ENCODE data around the gene IL12RB2. TPM values are rescaled to one million over a fixed set of nuclear protein-coding genes. Genes with fewer than 3 reads are reported as not detected.

IL12RB2 gene
- total RNA-seq, 6 experiments from 2014 or later: not detected

- no peak overlapping the region for H3K27ac Mint-ChIP-seq
- H3K27me3 Mint-ChIP-seq (ENCODE audit: insufficient read depth): peaks cover 17% of the 10 kb centered on the region
- DNase-seq: no peak
- TF ChIP-seq CTCF (IDR thresholded peaks at IDR 0.05): no peak
- no peaks in the 10 kb centered on the region; the same call in 1 of the 2 replicates for H3K9me3 Mint-ChIP-seq
- no peak overlapping the region for H3K4me3 Mint-ChIP-seq
- no peaks in the 10 kb centered on the region for H3K36me3 Mint-ChIP-seq (ENCODE audit: low read depth)
- no peaks in the 10 kb centered on the region for H3K4me1 Mint-ChIP-seq (ENCODE audit: low read depth)
Measured at GRCh38 chr1:67269061-67269460, 38.6 kb upstream of the IL12RB2 start.

- TF ChIP-seq CTCF (IDR thresholded peaks at IDR 0.05): no peak
- no peak overlapping the region for H3K27ac Mint-ChIP-seq
- peaks cover 3% of the 10 kb centered on the region for H3K9me3 Mint-ChIP-seq
- no peaks in the 10 kb centered on the region for H3K36me3 Mint-ChIP-seq (ENCODE audit: low read depth)
- no peaks in the 10 kb centered on the region for H3K4me1 Mint-ChIP-seq (ENCODE audit: low read depth)
- no peak for DNase-seq
- H3K27me3 Mint-ChIP-seq (ENCODE audit: insufficient read depth): peaks cover 17% of the 10 kb centered on the region
- no peak overlapping the region for H3K4me3 Mint-ChIP-seq
Measured at GRCh38 chr1:67270541-67270940, 37.1 kb upstream of the IL12RB2 start.

GRCh38 chr1:67273591-67273990 lies 34.1 kb upstream of the IL12RB2 start:
- Mint-ChIP-seq H3K9me3 (peaks cover 11% of the 10 kb centered on the region), H3K4me3 (no peak overlapping the region), H3K4me1 (ENCODE audit: low read depth) (no peaks in the 10 kb centered on the region), H3K36me3 (ENCODE audit: low read depth) (no peaks in the 10 kb centered on the region), H3K27me3 (ENCODE audit: insufficient read depth) (peaks cover 7% of the 10 kb centered on the region), H3K27ac (no peak overlapping the region)
- no peak for TF ChIP-seq CTCF (IDR thresholded peaks at IDR 0.05)
- DNase-seq: no peak

GRCh38 chr1:67274623-67275325 lies 32.9 kb upstream of the IL12RB2 start:
- H3K27me3 Mint-ChIP-seq (ENCODE audit: insufficient read depth): peaks cover 10% of the 10 kb centered on the region
- no peak overlapping the region for H3K27ac Mint-ChIP-seq
- H3K36me3 Mint-ChIP-seq (ENCODE audit: low read depth): no peaks in the 10 kb centered on the region
- peaks cover 11% of the 10 kb centered on the region for H3K9me3 Mint-ChIP-seq
- no peak for TF ChIP-seq CTCF (IDR thresholded peaks at IDR 0.05)
- DNase-seq: no peak
- H3K4me1 Mint-ChIP-seq (ENCODE audit: low read depth): no peaks in the 10 kb centered on the region
- H3K4me3 Mint-ChIP-seq: no peak overlapping the region

- Mint-ChIP-seq H3K36me3 (ENCODE audit: low read depth) (no peaks in the 10 kb centered on the region), H3K27ac (no peak overlapping the region), H3K4me1 (ENCODE audit: low read depth) (no peaks in the 10 kb centered on the region), H3K9me3 (peaks cover 7% of the 10 kb centered on the region), H3K27me3 (ENCODE audit: insufficient read depth) (peaks cover 27% of the 10 kb centered on the region), H3K4me3 (no peak overlapping the region)
- no peak for TF ChIP-seq CTCF (IDR thresholded peaks at IDR 0.05)
- no peak for DNase-seq
Measured at GRCh38 chr1:67280696-67281095, 27.0 kb upstream of the IL12RB2 start.

All from HFFc6 (cell line).